ENCODE data around the gene PCNX2. TPM values are rescaled to one million over a fixed set of nuclear protein-coding genes. Genes with fewer than 3 reads are reported as not detected.
"Not testable (repeated sequence)": the region's sequence is repeated elsewhere in the genome, so short reads cannot be mapped to it uniquely, and the experiment has no call there.

Gene PCNX2
- total and polyA plus RNA-seq, 2 of the 8 experiments (the other 6 are each of a cell fraction or from before 2014, with no cell fraction given): 46.1 to 57.6 TPM

DNA sequence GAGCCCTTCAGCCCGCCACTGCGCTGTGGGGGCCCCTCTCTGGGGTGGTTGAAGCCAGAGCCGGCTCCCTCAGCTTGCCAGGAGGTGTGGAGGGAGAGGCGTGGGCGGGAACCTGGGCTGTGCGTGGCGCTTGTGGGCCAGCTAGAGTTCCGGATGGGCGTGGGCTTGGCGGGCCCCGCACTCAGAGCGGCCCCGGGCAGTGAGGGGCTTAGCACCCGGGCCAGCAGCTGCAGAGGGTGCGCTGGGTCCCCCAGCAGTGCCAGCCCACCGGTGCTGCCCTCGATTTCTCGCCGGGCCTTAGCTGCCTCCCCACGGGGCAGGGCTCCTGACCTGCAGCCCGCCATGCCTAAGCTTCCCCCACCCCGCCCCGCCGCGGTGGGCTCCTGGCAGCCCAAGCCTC lies 166.5 kb downstream of the PCNX2 start:
- not testable (repeated sequence) for H3K9me3 ChIP-seq (ENCODE audit: insufficient read depth in 2 of 2, low read depth in 1 of 2, low read length in 1 of 2); H2BK20ac ChIP-seq (ENCODE audit: low read length); H3K23me2 ChIP-seq (ENCODE audit: low read depth, low read length); H3K23ac ChIP-seq (ENCODE audit: insufficient read length); H3K4me3 ChIP-seq (ENCODE audit: extremely low read depth in 1 of 4, insufficient read depth in 2 of 4, low read depth in 3 of 4, low read length in 4 of 4); H3K79me1 ChIP-seq (ENCODE audit: low read depth, low read length); H3K4ac ChIP-seq (replicated peaks; ENCODE audit: insufficient read length, low read depth, low read length); H3K79me2 ChIP-seq (ENCODE audit: control insufficient read depth in 1 of 2, insufficient read depth in 2 of 2, low read length in 2 of 2); H3K4me2 ChIP-seq (ENCODE audit: insufficient read depth in 1 of 2, low read depth in 2 of 2, low read length in 2 of 2); H2BK12ac ChIP-seq (ENCODE audit: low read depth, low read length); H2BK15ac ChIP-seq (ENCODE audit: low read length); H4K20me1 ChIP-seq (replicated peaks in 1 of 2; ENCODE audit: control insufficient read depth in 1 of 2, insufficient read depth in 2 of 2, low read length in 2 of 2); H4K8ac ChIP-seq (ENCODE audit: extremely low read depth, insufficient read depth, low read length); H2AK5ac ChIP-seq (ENCODE audit: low read depth, low read length); H4K5ac ChIP-seq (ENCODE audit: insufficient read length, low read depth, low read length); H4K91ac ChIP-seq (replicated peaks; ENCODE audit: insufficient read length, low read length); H3K9ac ChIP-seq (replicated peaks in 1 of 4; ENCODE audit: extremely low read depth in 1 of 4, low read depth in 3 of 4, low read length in 3 of 4); H2BK5ac ChIP-seq (ENCODE audit: low read depth, low read length); H3K4me1 ChIP-seq (replicated peaks in 1 of 4; ENCODE audit: control insufficient read depth in 3 of 4, insufficient read depth in 4 of 4, low read length in 3 of 4); DNase-seq (ENCODE audit: low read depth in 1 of 2, low spot score in 2 of 2); H2BK120ac ChIP-seq (replicated peaks; ENCODE audit: low read depth, low read length); H3K56ac ChIP-seq (replicated peaks; ENCODE audit: insufficient read length, low read depth, low read length); H3K27me3 ChIP-seq (replicated peaks in 1 of 4; ENCODE audit: control insufficient read depth in 3 of 4, extremely low read depth in 1 of 4, insufficient read depth in 3 of 4, low read length in 3 of 4); H3K14ac ChIP-seq (ENCODE audit: insufficient read length); H3K27ac ChIP-seq (ENCODE audit: low read depth, low read length); FAIRE-seq; H2AFZ ChIP-seq (ENCODE audit: low read length); H3K18ac ChIP-seq (ENCODE audit: extremely low read depth, low read length)
- 92% methylated on average over 12 of the region's 25 CpGs; no CpG with 5 or more reads in 1 of the 2 experiments for WGBS, 2 experiments (ENCODE audit: extremely low coverage in 1 of 2, insufficient coverage in 1 of 2, insufficient read length in 1 of 2, insufficient replicate concordance in 2 of 2, low coverage in 1 of 2, low lambda C conversion rate in 2 of 2, missing lambda C conversion rate in 1 of 2)
- POLR2A ChIA-PET (ENCODE audit: partially characterized antibody): interaction anchor here (1.2 kb wide), 1 partner anchor 13 kb away, joined by 4 read pairs; no protein-coding TSS in a partner anchor
- H3K36me3 ChIP-seq (ENCODE audit: control insufficient read depth in 2 of 4, insufficient read depth in 4 of 4, low read length in 3 of 4): peaks cover 5 to 51% (median 20%) of the 10 kb centered on the region in 4 experiments; a peak in 6 of 8 replicates
- CTCF ChIA-PET (ENCODE audit: partially characterized antibody): interaction anchor here (1.1 to 1.7 kb wide), 2 partner anchors 26 to 103 kb away, joined by 3 to 5 read pairs; no protein-coding TSS in a partner anchor
